Non-pigmented ciliary epithelial cell (primary cell): ENCODE measurements around the gene NAP1L1.

Experiments
- DNase-seq: peaks from one replicate; pipeline ENCODE4 v3.0.0-alpha.2; 2010; ENCODE audit warnings: low read depth

NAP1L1 gene

DNA sequence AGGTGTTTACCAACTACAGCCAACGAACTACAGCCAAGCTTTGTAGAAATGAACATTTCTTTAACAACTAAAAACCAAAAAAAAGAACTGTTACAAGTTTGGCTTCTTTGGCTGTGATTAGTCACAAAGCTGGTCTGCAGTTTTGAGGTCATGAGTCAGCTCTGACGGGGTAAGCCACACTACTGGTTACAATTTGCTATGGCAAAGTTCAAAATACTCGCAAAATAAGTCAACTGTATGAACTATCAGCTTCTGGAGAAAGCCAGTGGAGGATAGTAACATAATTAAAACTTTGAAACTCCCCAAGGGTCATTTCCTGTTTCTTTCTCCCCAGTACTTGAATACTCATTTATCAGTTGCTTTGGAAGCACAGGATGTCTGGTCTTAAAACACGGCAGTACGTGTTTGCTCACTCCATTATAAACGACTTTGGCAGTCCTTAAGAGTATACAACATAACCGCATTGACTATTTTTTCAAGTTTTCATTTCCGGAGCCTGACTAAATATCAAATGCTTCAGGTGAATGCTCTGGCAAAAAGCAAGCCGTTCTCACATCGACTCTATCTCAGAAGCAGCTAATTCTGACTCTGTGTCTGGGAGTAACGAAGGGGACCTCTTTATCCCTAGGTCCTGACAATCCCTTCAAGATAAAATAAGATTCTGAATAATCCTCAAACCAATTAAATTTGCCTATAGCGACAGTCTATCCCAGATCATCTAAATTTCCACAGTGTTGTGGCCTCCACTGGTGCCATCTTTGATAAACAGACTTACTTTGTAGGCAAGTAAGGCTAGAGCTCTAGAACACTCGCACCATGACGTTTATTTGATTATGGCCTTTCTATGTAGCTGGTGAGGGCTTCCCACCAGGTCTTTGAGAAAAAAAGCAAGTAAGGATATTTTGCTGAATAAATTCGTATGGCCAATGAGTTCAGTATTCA is 63.5 kb downstream of the NAP1L1 start:
- DNase-seq, result peak; percentile 97

- DNase-seq, result no peak
These were observed 64.2 kb downstream of the NAP1L1 start for GRCh38 chr12:76020281-76020680.

GRCh38 chr12:76018672-76019071 is 65.8 kb downstream of the NAP1L1 start:
- DNase-seq, result no peak

GRCh38 chr12:76018111-76018510 is 66.4 kb downstream of the NAP1L1 start:
- no peak for DNase-seq

GRCh38 chr12:76014007-76014406 is 70.5 kb downstream of the NAP1L1 start:
- no peak for DNase-seq

- DNase-seq, result no peak
These were observed 70.9 kb downstream of the NAP1L1 start for GRCh38 chr12:76013603-76014002.

- no peak for DNase-seq
These were observed 71.8 kb downstream of the NAP1L1 start for GRCh38 chr12:76012644-76013043.

- DNase-seq, result no peak
These were observed 73.6 kb downstream of the NAP1L1 start for GRCh38 chr12:76010732-76011458.

DNA sequence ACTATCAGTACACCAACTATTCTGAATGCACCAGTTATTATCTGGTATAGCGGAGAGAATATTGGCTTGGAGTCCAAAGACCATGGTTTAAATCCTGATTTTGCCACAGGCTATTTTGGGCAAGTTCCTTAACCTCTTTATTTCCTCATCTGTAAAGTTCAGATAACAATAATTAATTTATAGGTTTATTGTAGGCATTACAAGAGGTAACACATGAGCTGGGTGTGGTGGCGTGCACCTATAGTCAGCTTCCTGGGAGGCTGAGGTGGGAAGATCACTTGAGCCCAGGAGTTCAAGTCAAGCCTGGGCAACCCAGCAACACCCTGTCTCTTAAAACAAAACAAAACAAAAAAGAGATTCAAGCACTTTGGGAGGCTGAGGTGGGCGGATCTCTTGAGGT is 76.1 kb downstream of the NAP1L1 start:
- no peak for DNase-seq

DNA sequence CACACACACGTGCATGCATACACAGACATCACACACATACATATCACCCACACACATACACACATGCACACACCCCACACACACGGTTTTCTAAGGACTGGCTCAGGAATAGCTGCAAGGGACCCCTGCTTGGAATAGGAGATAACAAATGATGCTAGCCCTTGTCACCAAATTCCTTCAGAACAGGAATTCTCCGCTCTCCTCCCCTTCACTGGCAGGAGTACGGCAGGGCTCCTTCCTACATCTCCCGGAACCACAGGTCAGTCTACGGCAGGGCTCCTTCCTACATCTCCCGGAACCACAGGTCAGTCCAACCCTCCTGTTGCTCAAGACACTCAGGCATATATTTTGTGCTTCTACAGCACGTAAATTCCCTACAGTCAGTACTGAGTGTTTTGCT is 76.8 kb downstream of the NAP1L1 start:
- DNase-seq, result no peak

DNA sequence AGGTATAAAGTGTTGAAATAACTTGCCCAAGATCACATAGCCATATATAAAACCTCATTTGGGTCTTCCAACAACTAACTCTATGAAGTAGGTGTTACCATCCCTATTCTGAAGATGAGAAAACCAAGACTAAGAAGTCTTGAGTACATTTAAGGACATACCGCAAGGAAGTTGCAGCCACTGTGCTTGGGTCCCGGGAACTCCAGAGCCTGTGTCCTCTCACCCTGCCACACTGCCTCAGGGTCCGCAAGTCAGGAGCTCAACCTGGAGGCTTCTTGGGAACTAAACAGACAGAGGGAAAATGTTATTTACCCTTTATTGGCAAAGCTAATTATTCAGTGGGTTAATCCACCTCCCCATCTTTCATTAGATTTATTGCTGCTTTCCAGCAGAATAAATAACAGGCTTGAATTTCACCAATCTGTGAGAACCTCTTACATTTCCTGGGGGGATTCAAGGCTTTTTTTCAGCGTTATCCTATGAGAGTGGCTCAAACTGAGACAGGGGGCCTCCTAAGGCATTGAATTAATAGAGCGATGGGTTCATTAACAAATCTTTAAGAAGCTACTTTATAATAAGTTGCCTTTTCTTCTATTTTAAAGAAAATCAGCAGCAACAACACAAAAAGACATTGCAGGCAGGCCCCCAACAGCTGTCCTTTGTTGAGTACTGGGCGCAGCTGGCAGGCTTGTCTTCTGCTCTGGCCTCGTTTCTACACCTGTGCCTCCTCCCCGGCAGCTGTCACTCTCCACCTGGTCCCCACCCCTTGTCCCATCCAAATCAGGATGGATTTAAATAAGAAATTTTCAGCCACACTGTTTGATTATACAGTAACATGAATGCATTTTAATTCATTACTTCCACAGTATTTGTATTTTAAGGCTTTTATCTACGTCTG is 78.2 kb downstream of the NAP1L1 start:
- DNase-seq, result no peak

DNA sequence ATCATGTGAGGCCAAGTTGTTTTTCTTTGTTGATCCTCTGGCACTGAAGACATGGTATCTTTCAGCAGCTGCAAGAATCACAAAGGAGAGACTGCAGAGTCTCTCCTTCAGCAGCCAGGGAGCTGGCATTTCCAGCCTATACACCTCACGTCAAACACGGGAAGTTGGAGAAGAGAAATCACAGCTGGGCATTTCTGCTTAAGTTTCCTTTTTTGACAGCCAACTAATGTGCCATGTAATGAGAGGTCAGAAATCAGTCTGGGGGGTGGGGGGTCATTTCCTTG is 81.2 kb downstream of the NAP1L1 start:
- no peak for DNase-seq

DNA sequence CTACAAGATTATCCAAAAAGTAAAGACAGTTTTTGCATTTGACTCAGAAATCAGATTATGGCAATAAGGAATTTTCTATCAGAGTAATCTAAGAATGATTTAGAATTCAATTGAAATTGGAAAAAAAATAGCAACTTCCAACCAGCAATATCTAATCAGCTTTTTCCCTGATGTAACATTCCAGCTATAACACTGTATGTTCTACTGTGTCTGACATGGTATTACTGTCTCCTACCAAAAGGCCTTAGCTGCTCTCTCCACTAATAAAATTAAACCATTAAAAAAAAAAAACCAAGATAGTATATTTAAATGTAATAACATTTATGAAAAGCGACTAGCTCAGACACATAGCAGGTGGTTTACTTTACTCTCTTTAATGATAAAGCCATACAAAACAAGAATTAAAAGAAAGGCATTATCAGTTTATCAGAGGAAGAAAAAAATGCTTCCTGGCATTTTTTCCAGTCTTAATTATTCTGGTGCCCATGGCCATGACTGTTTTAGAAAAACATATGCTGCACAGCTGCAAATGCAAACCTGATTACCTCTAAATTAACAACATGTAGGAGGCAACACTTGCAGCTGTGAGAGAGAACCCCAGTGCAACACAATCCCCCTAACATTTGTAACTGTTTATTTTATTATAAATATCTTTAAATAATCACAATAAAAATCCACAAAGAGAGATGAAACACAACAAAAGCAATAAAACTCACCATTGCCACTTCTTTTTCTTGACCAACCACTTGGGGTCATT is 81.7 kb downstream of the NAP1L1 start:
- DNase-seq, result no peak

GRCh38 chr12:75998292-75999063 is 86.0 kb downstream of the NAP1L1 start:
- no peak for DNase-seq

GRCh38 chr12:75997658-75998057 is 86.8 kb downstream of the NAP1L1 start:
- no peak for DNase-seq

GRCh38 chr12:75996861-75997447 is 87.5 kb downstream of the NAP1L1 start:
- DNase-seq, result no peak

DNA sequence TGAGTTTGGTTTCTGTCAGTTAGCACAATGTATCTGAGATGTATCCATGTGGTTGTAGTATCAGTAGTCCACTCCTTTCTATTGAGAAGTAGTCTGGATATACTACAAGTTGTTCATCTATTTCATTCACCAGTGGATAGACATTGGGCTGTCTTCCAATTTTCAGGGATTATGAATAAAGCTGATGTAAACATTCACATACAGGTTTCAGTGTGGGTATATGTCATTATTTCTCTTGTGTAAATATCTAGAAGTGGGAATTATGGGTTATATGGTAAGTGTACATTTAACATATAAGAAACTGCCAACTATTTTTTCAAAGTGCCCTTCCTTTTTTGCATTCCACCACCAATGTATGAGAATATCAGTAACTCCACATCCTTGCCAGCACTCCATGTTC is 88.8 kb downstream of the NAP1L1 start:
- no peak for DNase-seq

DNA sequence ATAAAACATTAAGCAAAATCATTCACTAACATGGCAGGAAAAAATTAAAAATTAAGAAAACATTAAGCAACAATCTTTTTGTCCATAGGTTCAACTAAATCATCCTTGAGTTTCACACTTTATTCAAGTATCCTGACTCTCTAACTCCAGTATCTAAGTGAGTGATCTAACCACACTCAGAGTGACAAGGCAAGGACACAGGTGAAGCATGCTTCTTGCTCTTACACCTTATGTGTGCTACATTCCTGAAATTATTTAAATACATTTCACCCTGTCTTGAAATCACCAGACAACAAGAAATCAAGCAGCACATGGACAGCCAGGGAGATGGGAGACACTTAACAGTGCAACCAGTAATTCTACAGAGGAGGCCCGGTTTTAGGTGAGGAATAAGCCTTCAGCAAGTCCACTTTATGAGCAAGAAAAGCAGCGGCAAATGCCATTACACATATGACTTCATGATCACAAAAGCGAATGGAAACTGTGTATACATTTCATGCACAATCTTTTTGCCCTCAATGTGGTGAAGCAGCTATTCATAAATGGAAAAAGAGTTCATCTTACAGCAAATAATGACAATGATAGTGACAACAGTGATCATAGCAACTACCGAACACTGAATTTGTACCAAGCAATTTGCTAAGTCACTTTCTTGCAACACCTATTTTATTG is 90.3 kb downstream of the NAP1L1 start:
- DNase-seq, result no peak

GRCh38 chr12:75991753-75992152 is 92.7 kb downstream of the NAP1L1 start:
- no peak for DNase-seq
